IPS-11a (cell line): ENCODE measurements around the gene NUDT15.

Experiments used
- H3K4me3 ChIP-seq: one replicate; pipeline ENCODE4 v1.5.1; 2013; ENCODE audit warnings: low read depth, low read length, control low read depth

Gene NUDT15

GRCh38 chr13:48096670-48097069 lies 59.1 kb downstream of the NUDT15 start:
- H3K4me3 ChIP-seq: no peak overlapping the region
